Right ventricle myocardium superior (tissue), 1 donor: ENCODE measurements around the gene IL24. TPM values are rescaled to one million over a fixed set of nuclear protein-coding genes. Genes with fewer than 3 reads are reported as not detected.
"Not testable (repeated sequence)": the region's sequence is repeated elsewhere in the genome, so short reads cannot be mapped to it uniquely, and the experiment has no call there.

ENCODE experiments used
- ATAC-seq: fragments of 200-7000 bp; cut with Tn5 transposase; one replicate; pipeline ENCODE4 v1.9.1; 2020; ENCODE audit warnings: mild to moderate bottlenecking; ENCODE audit not compliant: poor library complexity
- DNase-seq: peaks from one replicate; pipeline ENCODE4 v3.0.0-alpha.2; 2020
- intact Hi-C: fragments of 100-400 bp; cut with DNase I; formaldehyde crosslinking; loops from one replicate; pipeline ENCODE4 v1.11.2; 2022
- long read RNA-seq: library from polyadenylated mRNA; unstranded; transcript quantifications from one replicate; pipeline ENCODE4 v2.0.0, GENCODE V29; 2021
- total RNA-seq: library from RNA; stranded (reverse); fragmentation: NEBNext Ultra II Directional; extraction: Animal tissue kit (Norgen Biotek cat#: 25700); gene quantifications from one replicate; pipeline ENCODE4 v1.2.1, GENCODE V29; 2021
- donor health status: DM: no; HTN: yes; CAD: no; lungs with severe emphysema.

Gene IL24
- not detected for total RNA-seq
- long read RNA-seq, result 0 reads

GRCh38 chr1:206897175-206897574 is at the start of gene IL24:
TSS of gene IL24 (plus strand) at chr1:206897443. CDS start at chr1:206897833, 390 bp downstream.
- DNase-seq, result no peak
- intact Hi-C loops, result no loop called here
- ATAC-seq, result no peak

- ATAC-seq (no peak), DNase-seq (no peak)
- intact Hi-C loops, result no loop called here
These were observed 49.3 kb upstream of the IL24 start for GRCh38 chr1:206847946-206848345.

DNA sequence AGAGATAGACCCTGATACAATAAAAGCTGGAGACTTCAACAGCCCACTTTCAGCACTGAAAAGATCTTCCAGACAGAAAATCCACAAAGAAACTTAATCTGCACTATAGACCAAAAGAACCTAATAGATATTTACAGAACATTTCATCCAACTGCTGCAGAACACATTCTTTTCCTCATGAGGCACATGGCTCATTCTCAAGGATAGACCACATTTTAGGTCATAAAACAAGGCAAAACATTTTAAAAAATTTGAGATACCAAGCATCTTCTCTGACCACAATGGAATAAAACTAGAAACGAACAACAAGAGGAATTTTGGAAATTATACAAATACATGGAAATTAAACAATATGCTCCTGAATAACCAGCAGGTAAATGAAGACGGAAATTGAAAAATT is 46.8 kb upstream of the IL24 start:
- DNase-seq (no peak), ATAC-seq (no peak)
- intact Hi-C loops, result no loop called here

DNA sequence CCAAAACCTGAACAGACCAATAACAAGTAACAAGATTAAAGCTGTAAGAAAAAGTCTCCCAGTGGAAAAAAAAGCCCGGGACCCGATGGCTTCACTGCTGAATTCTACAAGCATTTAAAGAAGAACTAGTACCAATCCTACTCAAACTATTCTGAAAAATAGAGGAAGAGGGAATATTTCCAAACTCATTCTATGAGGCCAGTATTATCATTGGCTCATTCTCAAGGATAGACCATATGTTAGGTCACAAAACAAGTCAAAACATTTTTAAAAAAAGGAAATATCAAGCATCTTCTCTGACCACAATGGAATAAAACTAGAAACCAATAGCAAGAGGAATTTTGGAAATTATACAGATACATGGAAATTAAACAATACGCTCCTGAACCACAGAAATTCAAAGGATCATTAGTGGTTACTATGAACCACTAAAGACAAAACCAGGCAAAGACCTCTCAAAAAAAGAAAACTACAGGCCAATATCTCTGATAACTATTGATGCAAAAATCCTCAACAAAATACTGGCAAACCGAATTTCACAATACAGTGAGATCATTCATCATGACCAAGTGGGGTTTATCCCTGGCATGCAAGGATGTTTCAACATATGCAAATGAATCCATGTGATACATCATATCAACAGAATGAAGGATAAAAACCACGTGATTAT is 45.8 kb upstream of the IL24 start:
- DNase-seq (no peak), ATAC-seq (no peak)
- intact Hi-C loops, result no loop called here

- DNase-seq, intact Hi-C loops, ATAC-seq: not testable (repeated sequence)
These were observed 44.6 kb upstream of the IL24 start for GRCh38 chr1:206852662-206853061.

DNA sequence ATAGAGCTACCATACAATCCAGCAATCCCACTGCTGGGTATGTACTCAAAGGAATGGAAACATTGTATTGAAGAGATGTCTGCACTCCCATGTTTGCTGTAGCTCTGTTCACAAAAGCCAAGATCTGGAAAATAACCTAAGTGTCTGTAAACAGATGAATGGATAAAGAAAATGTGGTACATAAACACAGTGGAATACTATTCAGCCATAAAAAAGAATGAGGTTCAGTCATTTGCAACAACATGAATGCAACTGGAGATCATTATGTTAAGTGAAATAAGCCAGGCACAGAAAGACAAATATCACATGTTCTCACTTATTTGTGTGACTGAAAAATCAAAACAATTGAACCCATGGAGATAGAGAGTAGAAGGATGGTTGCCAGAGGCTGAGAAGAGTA is 43.5 kb upstream of the IL24 start:
- DNase-seq, ATAC-seq, intact Hi-C loops: not testable (repeated sequence)

- no peak for DNase-seq
- intact Hi-C loops, result no loop called here
- ATAC-seq, result no peak
These were observed 42.7 kb upstream of the IL24 start for GRCh38 chr1:206854401-206855129.

DNA sequence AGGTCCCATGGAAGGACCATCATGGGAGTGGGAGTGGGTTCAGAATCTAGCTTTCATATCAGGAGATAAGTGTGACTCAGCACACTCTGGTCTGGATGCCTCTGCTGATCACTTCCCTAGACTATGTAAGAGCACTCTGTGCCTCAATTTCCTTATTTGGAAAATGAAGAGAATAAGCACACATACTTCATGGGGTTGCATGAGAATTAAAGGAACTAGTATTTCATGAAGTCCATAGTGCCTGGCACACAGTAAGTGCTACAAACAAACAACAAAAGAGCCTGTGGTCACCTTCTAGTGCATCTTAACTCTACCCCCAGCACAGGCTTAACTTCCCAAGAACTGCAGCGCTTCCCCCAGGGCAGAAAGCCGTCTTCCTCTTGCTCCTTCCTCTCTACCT is 41.4 kb upstream of the IL24 start:
- no peak for ATAC-seq
- intact Hi-C loops, result no loop called here
- DNase-seq, result no peak

DNA sequence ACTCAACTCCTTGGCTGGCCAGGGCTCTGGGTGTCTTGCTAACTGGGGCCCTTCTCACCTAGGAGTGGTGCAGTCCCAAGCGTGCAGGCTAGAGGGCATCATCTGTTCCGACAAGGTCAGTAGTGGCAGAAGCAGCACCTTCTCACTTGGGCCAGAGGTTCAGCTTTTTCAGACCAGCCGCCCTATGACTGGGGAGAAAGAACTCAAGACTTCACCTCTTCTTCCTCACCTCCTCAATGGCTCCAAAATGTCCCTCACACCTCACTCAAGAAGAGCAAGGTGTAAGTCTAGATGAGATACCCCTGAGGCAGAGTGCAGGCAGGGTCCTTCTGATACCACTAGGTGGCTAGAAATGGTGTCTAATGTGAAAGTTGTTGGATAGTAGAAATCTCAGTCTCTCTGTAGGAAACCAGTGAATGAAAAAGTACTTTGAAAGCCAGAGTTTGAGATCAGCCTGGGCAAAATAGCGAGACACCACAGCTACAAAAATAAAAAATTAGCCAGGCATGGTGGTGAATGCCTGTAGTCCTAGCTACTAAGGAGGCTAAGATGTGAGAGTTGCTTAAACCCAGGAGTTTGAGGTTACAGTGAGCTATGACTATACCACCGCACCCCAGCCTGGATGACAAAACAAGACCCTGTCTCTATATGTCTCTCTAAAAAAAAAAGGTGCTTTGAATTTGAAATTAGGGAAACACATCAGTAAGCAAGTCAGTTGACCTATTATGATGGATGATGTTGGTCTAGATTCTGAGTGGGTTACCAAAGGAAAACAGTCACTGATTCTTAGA is 40.4 kb upstream of the IL24 start:
- intact Hi-C loops, result no loop called here
- DNase-seq, result no peak
- ATAC-seq, result no peak

GRCh38 chr1:206859082-206859521 is 38.1 kb upstream of the IL24 start:
- intact Hi-C loops, result no loop called here
- ATAC-seq, result no peak
- DNase-seq, result no peak

- intact Hi-C loops, result no loop called here
- ATAC-seq (no peak), DNase-seq (no peak)
These were observed 37.1 kb upstream of the IL24 start for GRCh38 chr1:206860165-206860564.

- ATAC-seq, result no peak
- no peak for DNase-seq
- intact Hi-C loops, result no loop called here
These were observed 34.0 kb upstream of the IL24 start for GRCh38 chr1:206863266-206863665.

DNA sequence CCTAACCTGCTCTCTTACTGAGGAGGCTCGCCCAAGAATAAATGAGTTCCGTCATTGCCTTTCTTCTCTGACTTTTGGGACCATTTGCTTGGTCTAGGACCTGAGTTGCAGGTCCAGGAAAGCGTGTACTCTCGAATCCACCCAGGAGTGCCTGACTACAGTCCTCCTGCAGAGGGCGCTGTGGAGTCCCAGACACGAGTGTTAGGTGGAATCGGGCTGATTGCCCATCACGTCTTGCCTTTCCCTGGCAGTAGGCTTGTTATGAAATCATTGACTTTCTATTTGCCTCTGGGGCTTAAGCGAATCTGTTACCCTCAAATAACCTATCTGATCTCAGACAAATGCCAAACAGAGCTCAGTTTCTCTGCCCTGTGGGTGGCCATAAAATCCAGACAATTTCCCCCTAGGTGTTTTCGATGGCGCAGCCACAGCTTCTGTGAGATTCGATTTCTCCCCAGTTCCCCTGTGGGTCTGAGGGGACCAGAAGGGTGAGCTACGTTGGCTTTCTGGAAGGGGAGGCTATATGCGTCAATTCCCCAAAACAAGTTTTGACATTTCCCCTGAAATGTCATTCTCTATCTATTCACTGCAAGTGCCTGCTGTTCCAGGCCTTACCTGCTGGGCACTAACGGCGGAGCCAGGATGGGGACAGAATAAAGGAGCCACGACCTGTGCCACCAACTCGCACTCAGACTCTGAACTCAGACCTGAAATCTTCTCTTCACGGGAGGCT is 32.1 kb upstream of the IL24 start, which contains the start of gene IL20:
Gene IL20, plus strand, starts transcription at position 685 of the 733 bp plus-strand sequence. CDS start 230 bp downstream, outside the sequence.
- DNase-seq (peak; percentile 84), ATAC-seq (peak; percentile 89)
- intact Hi-C loops, result loop anchor here (5.0 kb wide), 1 partner anchor 47 kb away; no protein-coding TSS in a partner anchor

DNA sequence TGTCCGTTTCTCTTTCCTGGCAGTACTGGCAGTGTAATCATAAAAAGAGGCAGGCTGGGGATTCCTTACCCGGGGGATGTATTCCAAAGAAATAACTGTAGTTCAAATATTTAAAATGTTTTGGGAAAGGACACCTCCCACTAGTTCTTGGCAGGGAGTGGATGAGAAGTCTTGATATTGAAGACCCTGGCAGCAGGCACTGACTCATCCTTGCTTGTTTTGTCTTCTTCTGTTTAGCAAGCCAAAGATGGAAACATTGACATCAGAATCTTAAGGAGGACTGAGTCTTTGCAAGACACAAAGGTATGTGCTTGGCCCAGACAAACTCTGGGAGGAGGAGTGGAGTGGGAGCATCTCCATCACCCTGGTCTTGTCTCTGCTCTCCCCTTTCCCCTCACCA is 31.2 kb upstream of the IL24 start:
- DNase-seq, result no peak
- intact Hi-C loops, result loop anchor here (5.0 kb wide), 1 partner anchor 46 kb away; no protein-coding TSS in a partner anchor
- ATAC-seq, result no peak

- ATAC-seq (no peak), DNase-seq (no peak)
- intact Hi-C loops, result loop anchor here (5.0 kb wide), 1 partner anchor 45 kb away; no protein-coding TSS in a partner anchor
These were observed 30.0 kb upstream of the IL24 start for GRCh38 chr1:206867239-206867638.

- DNase-seq, result no peak
- intact Hi-C loops, result loop anchor here (5.0 kb wide), 1 partner anchor 45 kb away; no protein-coding TSS in a partner anchor
- ATAC-seq, result no peak
These were observed 29.5 kb upstream of the IL24 start for GRCh38 chr1:206867716-206868115.

- no peak for DNase-seq
- no peak for ATAC-seq
- intact Hi-C loops, result loop anchor here (5.0 kb wide), 1 partner anchor 44 kb away; no protein-coding TSS in a partner anchor
These were observed 29.0 kb upstream of the IL24 start for GRCh38 chr1:206868264-206868663.

DNA sequence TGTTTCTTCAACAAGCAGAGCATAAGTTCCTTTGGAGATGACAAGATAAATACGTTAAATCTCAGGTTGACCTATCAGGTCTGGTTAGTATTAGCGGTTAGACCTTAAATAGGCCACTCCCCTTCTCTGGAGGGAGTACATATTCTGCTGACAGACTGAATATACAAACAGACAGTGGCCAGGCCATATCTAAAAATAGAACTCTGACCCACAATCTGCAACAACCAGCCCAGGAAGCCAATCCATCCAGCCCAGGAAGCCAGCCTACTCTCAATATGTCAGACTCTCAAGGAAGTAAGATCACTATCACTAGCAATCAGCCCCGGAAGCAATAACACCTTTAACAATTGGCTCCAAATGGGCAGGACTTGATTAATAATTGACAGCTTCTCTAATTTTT is 25.1 kb upstream of the IL24 start:
- intact Hi-C loops, result no loop called here
- DNase-seq (no peak), ATAC-seq (peak; percentile 87)
